Keratinocyte (primary cell): ENCODE measurements around the gene GNMT. TPM values are rescaled to one million over a fixed set of nuclear protein-coding genes. Genes with fewer than 3 reads are reported as not detected.

Experiments used
- DNase-seq: peaks from one replicate; pipeline ENCODE4 v3.0.0-alpha.2; 2011; ENCODE audit warnings: low read depth, missing footprints, low spot score
- FAIRE-seq: peaks from 2 replicates; lab custom pipeline; 2011; peaks lifted over from hg19 to GRCh38; lab: Jason Lieb, UNC
- H2AFZ ChIP-seq: 2 replicates; pipeline ENCODE4 v1.6.0; 2012; ENCODE audit warnings: low read length, control low read depth, inconsistent platforms; ENCODE audit not compliant: control insufficient read depth
- H3K27ac ChIP-seq: 2 replicates; pipeline ENCODE4 v1.5.1; 2011; ENCODE audit warnings: low read length; ENCODE audit not compliant: control insufficient read depth, insufficient read depth
- H3K27me3 ChIP-seq: 3 replicates; pipeline ENCODE4 v1.6.0; 2011; ENCODE audit warnings: low read length; ENCODE audit not compliant: control insufficient read depth, insufficient read depth; ENCODE audit errors: extremely low read depth
- H3K36me3 ChIP-seq, 2 experiments: 2 replicates in 1 of 2; 3 replicates in 1 of 2; pipeline ENCODE4 v1.5.1; 2011; ENCODE audit warnings: low read length in 2 of 2, mild to moderate bottlenecking in 1 of 2; ENCODE audit not compliant: control insufficient read depth in 2 of 2, insufficient read depth in 2 of 2; ENCODE audit errors: extremely low read depth in 1 of 2
- H3K4me1 ChIP-seq: 3 replicates; pipeline ENCODE4 v1.5.1; 2011; ENCODE audit warnings: low read length; ENCODE audit not compliant: control insufficient read depth, insufficient read depth; ENCODE audit errors: extremely low read depth
- H3K4me2 ChIP-seq: 3 replicates; pipeline ENCODE4 v1.6.0; 2011; ENCODE audit warnings: low read depth, low read length; ENCODE audit not compliant: control insufficient read depth, insufficient read depth; ENCODE audit errors: extremely low read depth
- H3K4me3 ChIP-seq, 3 experiments: fragments of 200-600 bp in 1 of 3; sonication (generic) in 1 of 3; 2 replicates in 2 of 3; 3 replicates in 1 of 3; pipeline ENCODE4 v1.5.1; 2011 to 2016; ENCODE audit warnings: low read length in 3 of 3, mild to moderate bottlenecking in 3 of 3, control low read depth in 2 of 3, inconsistent platforms in 1 of 3, low read depth in 1 of 3, mixed read lengths in 1 of 3, mixed run types in 1 of 3, moderate library complexity in 1 of 3; ENCODE audit not compliant: control insufficient read depth in 2 of 3, insufficient read depth in 2 of 3; ENCODE audit errors: extremely low read depth in 1 of 3
- H3K79me2 ChIP-seq: 2 replicates; pipeline ENCODE4 v1.6.0; 2012; ENCODE audit warnings: low read length; ENCODE audit not compliant: control insufficient read depth, insufficient read depth
- H3K9ac ChIP-seq: 3 replicates; pipeline ENCODE4 v1.6.0; 2011; ENCODE audit warnings: low read length; ENCODE audit not compliant: control insufficient read depth, insufficient read depth; ENCODE audit errors: extremely low read depth
- H3K9me1 ChIP-seq: 3 replicates; pipeline ENCODE4 v1.6.0; 2011; ENCODE audit warnings: low read length; ENCODE audit not compliant: control insufficient read depth, insufficient read depth; ENCODE audit errors: extremely low read depth
- H3K9me3 ChIP-seq: 2 replicates; pipeline ENCODE4 v1.5.1; 2012; ENCODE audit warnings: low read depth, low read length; ENCODE audit not compliant: control insufficient read depth
- H4K20me1 ChIP-seq: 3 replicates; pipeline ENCODE4 v1.6.0; 2011; ENCODE audit warnings: low read length; ENCODE audit not compliant: control insufficient read depth, insufficient read depth; ENCODE audit errors: extremely low read depth
- CTCF ChIP-seq, 3 experiments: IDR thresholded peaks in 1 of 3; conservative IDR thresholded peaks in 1 of 3; optimal IDR thresholded peaks in 1 of 3; 2 replicates in 2 of 3; 3 replicates in 1 of 3; pipeline versions ENCODE3 to v1.5.1; 2011; ENCODE audit warnings: low read length in 3 of 3, mild to moderate bottlenecking in 3 of 3, moderate library complexity in 2 of 3, control low read depth in 1 of 3, inconsistent platforms in 1 of 3; ENCODE audit not compliant: insufficient read depth in 2 of 3; ENCODE audit errors: extremely low read depth in 1 of 3
- EZH2 ChIP-seq: IDR thresholded peaks from one replicate; pipeline ENCODE4 v1.6.1; 2012; ENCODE audit warnings: inconsistent platforms, mild to moderate bottlenecking, low read length, moderate library complexity
- dilution Hi-C: fragments of 300-500 bp; cut with MboI; formaldehyde crosslinking; loops from one replicate; pipeline ENCODE4 v1.7.0; 2020; ENCODE audit warnings: low sequenced_read_pairs; ENCODE audit not compliant: extremely low pct_ligation_motif_present
- polyA plus RNA-seq, 5 experiments: library from polyadenylated mRNA; depleted of rRNA in 3 of 5; stranded (reverse) in 3 of 5; stranded (forward) in 1 of 5; unstranded in 1 of 5; fragments of >200 nt; gene quantifications; 1 replicate in 1 of 5; 2 replicates in 3 of 5; 3 replicates in 1 of 5; pipeline versions ENCODE4 v1.2.1 to v1.2.3, GENCODE V29; 2011 to 2012; ENCODE audit warnings: missing spikeins in 2 of 5, low read depth in 1 of 5, low replicate concordance in 1 of 5

The GNMT gene
- polyA plus RNA-seq, 1 donor (not counting 4 experiments of a cell fraction or from before 2014, with no cell fraction given) = 0.08 TPM

- H3K9ac ChIP-seq = peak overlapping the region; percentile 34
- no peak for FAIRE-seq
Observed at GRCh38 chr6:42961020-42961470, 491 bp downstream of the GNMT start.

GRCh38 chr6:42962096-42962495 lies 1.5 kb downstream of the GNMT start:
- H3K4me3 ChIP-seq = no peak overlapping the region
- peaks cover 9% of the 10 kb centered on the region for H3K4me1 ChIP-seq
- H3K4me2 ChIP-seq = no peak overlapping the region
- dilution Hi-C loops = no loop called here
- H4K20me1 ChIP-seq = no peaks in the 10 kb centered on the region
- H3K9me1 ChIP-seq = no peaks in the 10 kb centered on the region
- FAIRE-seq (no peak), DNase-seq (no peak)
- H3K79me2 ChIP-seq = no peaks in the 10 kb centered on the region
- no peak for TF ChIP-seq CTCF (optimal IDR thresholded peaks at IDR 0.05 in 1 of 3, IDR thresholded peaks at IDR 0.05 in 1 of 3, conservative IDR thresholded peaks at IDR 0.05 in 1 of 3; ENCODE audit: extremely low read depth in 1 of 3, insufficient read depth in 2 of 3, low read length in 3 of 3)
- no peak for TF ChIP-seq EZH2
- H2AFZ ChIP-seq = no peak overlapping the region
- H3K9me3 ChIP-seq = no peaks in the 10 kb centered on the region
- no peaks in the 10 kb centered on the region for H3K27me3 ChIP-seq
- peaks cover 7 to 16% of the 10 kb centered on the region in 2 experiments for H3K36me3 ChIP-seq
- no peak overlapping the region for H3K9ac ChIP-seq
- H3K27ac ChIP-seq = no peak overlapping the region

More at GRCh38 chr6:42961020-42961470, 491 bp downstream of the GNMT start:
- H3K9me3 ChIP-seq = no peaks in the 10 kb centered on the region
- no peaks in the 10 kb centered on the region for H3K27me3 ChIP-seq
- dilution Hi-C loops = no loop called here
- DNase-seq = no peak
- no peak overlapping the region for H3K27ac ChIP-seq
- H3K4me1 ChIP-seq = peaks cover 9% of the 10 kb centered on the region
- TF ChIP-seq EZH2 (no peak), CTCF (optimal IDR thresholded peaks at IDR 0.05 in 1 of 3, IDR thresholded peaks at IDR 0.05 in 1 of 3, conservative IDR thresholded peaks at IDR 0.05 in 1 of 3; ENCODE audit: extremely low read depth in 1 of 3, insufficient read depth in 2 of 3, low read length in 3 of 3) (no peak)
- no peaks in the 10 kb centered on the region for H3K79me2 ChIP-seq
- H2AFZ ChIP-seq = peak overlapping the region; percentile 69
- peak overlapping the region; percentile 89 for H3K4me2 ChIP-seq
- no peaks in the 10 kb centered on the region for H3K9me1 ChIP-seq
- H4K20me1 ChIP-seq = no peaks in the 10 kb centered on the region
- peaks cover 4 to 12% of the 10 kb centered on the region in 2 experiments for H3K36me3 ChIP-seq
- peak overlapping the region; percentile 35 to 69 (median 62) for H3K4me3 ChIP-seq
